Measurements from ENCODE around the gene STXBP5. TPM values are rescaled to one million over a fixed set of nuclear protein-coding genes. Genes with fewer than 3 reads are reported as not detected.

The STXBP5 gene
- total RNA-seq (ENCODE audit: unreplicated experiment), result 26.9 TPM
- long read RNA-seq, result 0 reads

DNA sequence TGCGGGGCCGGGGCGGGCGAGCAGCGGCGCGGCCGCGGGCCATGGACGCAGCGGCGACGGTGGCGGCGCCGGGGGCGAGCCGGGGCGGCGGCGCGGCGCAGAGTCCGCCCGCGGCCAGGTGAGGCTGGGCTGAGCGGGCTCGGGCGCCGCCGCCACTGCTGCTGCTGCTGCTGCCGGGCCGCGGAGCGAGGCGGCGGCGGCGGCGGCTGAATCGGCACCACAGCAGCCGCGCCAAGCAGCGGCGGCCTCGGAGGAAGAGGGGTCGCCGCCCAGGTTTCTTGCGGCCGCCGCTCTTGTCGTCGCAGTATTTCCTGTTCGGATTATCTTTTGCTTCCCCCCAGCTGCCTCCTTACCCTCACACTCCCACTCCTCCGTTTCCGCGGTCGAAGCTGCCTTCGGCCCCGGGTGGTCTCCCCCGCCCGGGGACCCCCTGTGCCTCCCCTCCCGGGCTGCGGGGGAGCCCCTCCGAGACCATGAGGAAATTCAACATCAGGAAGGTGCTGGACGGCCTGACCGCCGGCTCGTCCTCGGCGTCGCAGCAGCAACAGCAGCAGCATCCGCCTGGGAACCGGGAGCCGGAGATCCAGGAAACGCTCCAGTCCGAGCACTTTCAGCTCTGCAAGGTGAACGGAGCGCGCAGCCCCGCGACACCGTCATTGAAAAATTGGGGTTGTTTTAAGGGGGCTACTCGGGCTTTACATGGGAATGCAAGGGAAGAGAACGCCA is at the start of gene STXBP5:
STXBP5 (plus strand) TSS at position 358 of the 726 bp plus-strand sequence; CDS start at position 474, 116 bp downstream.
- H3K27ac Mint-ChIP-seq (ENCODE audit: unreplicated experiment), result peak within 1 kb of the TSS; percentile 97
- peak; percentile 64 for DNase-seq (ENCODE audit: low spot score)
- H3K4me3 Mint-ChIP-seq (ENCODE audit: unreplicated experiment), result peak within 1 kb of the TSS; percentile 98
- H3K36me3 Mint-ChIP-seq (ENCODE audit: low read depth, unreplicated experiment), result peaks cover 9% of the 10 kb centered on the region
- H3K9me3 Mint-ChIP-seq (ENCODE audit: unreplicated experiment), result no peaks in the 10 kb centered on the region
- peaks cover 25% of the 10 kb centered on the region for H3K4me1 Mint-ChIP-seq (ENCODE audit: unreplicated experiment)
- peaks cover 16% of the 10 kb centered on the region for H3K27me3 Mint-ChIP-seq (ENCODE audit: unreplicated experiment)
- TF ChIP-seq, protein P1, sequence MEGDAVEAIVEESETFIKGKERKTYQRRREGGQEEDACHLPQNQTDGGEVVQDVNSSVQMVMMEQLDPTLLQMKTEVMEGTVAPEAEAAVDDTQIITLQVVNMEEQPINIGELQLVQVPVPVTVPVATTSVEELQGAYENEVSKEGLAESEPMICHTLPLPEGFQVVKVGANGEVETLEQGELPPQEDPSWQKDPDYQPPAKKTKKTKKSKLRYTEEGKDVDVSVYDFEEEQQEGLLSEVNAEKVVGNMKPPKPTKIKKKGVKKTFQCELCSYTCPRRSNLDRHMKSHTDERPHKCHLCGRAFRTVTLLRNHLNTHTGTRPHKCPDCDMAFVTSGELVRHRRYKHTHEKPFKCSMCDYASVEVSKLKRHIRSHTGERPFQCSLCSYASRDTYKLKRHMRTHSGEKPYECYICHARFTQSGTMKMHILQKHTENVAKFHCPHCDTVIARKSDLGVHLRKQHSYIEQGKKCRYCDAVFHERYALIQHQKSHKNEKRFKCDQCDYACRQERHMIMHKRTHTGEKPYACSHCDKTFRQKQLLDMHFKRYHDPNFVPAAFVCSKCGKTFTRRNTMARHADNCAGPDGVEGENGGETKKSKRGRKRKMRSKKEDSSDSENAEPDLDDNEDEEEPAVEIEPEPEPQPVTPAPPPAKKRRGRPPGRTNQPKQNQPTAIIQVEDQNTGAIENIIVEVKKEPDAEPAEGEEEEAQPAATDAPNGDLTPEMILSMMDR (IDR thresholded peaks at IDR 0.05; ENCODE audit: unreplicated experiment), result no peak

DNA sequence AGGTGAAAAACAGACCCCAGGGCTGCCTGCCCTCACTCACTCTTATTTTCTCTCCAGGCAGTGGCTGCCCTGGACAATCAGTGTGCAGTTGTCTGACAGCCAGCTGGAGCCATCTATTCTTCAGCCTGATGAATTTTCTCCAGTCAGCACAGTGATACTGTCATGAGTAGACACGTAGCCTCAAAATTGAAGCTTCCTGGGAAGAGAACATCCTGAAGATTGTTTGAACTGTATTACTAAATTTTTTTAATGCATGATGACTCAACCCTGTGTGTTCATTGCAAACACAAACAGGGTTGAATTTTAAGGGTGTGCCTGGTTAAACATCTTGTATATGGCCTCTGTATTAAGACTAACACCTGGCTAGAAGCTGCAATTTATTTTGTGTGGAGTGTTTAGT is 49.8 kb upstream of the STXBP5 start:
- Mint-ChIP-seq H3K9me3 (ENCODE audit: unreplicated experiment) (no peaks in the 10 kb centered on the region), H3K36me3 (ENCODE audit: low read depth, unreplicated experiment) (no peaks in the 10 kb centered on the region), H3K4me1 (ENCODE audit: unreplicated experiment) (peaks cover 20% of the 10 kb centered on the region), H3K27ac (ENCODE audit: unreplicated experiment) (no peak overlapping the region), H3K4me3 (ENCODE audit: unreplicated experiment) (no peak overlapping the region), H3K27me3 (ENCODE audit: unreplicated experiment) (no peaks in the 10 kb centered on the region)
- no peak for DNase-seq (ENCODE audit: low spot score)
- TF ChIP-seq, protein P1 (IDR thresholded peaks at IDR 0.05; ENCODE audit: unreplicated experiment), result no peak

DNA sequence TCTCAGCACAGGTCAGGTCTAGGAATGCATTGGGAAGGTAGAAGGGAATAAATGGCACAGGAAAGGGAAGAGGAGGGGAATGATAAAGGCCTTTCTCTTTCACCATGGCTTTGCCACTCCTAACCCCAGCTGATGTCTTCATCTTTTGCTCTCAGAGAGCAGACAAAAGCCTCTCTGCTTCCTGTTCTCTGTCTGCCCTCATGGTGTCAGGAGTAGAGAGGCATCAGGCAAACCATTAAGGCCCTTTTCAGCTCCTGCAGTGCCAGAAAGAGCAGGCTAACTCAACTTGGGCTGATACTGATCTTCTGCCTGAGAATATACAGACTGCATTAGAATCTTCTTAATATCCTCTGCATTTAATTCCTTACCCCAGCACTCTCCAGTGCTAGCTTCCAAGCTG is 48.0 kb upstream of the STXBP5 start:
- H3K4me3 Mint-ChIP-seq (ENCODE audit: unreplicated experiment), result no peak overlapping the region
- TF ChIP-seq, protein P1 (IDR thresholded peaks at IDR 0.05; ENCODE audit: unreplicated experiment), result no peak

DNA sequence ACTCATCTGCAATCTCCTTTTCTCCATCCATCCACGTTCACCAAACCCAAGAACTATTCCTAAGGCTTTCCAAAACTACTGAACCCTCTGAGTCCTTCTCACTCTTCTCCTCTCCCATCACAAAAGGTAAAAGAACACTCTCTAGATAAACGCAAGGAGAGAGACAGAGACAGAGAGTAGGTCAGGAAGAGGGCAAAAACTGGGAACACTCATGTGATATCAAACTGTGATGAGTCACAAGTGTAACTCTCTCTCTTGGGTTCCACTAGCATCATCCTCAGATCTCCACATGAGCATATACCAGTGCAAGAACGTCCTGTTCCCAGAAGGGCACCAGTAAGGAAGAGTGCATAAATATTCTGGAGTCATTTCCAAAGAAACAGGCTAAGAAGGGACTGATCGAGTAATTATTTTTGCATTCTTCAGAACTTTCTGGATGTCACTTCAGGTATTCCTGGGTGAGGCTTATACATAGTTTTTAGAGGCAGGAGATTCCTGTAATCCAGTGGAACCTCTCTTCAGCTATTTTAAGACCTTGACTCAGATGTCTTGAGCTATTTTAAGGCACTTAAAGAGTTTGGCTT is 47.3 kb upstream of the STXBP5 start:
- H3K27ac Mint-ChIP-seq (ENCODE audit: unreplicated experiment), result no peak overlapping the region
- no peak for DNase-seq (ENCODE audit: low spot score)

More for the DNA sequence above, 48.0 kb upstream of the STXBP5 start:
- no peak for DNase-seq (ENCODE audit: low spot score)
- H3K27ac Mint-ChIP-seq (ENCODE audit: unreplicated experiment), result no peak overlapping the region
- H3K9me3 Mint-ChIP-seq (ENCODE audit: unreplicated experiment), result no peaks in the 10 kb centered on the region
- no peaks in the 10 kb centered on the region for H3K27me3 Mint-ChIP-seq (ENCODE audit: unreplicated experiment)
- no peaks in the 10 kb centered on the region for H3K36me3 Mint-ChIP-seq (ENCODE audit: low read depth, unreplicated experiment)
- peaks cover 27% of the 10 kb centered on the region for H3K4me1 Mint-ChIP-seq (ENCODE audit: unreplicated experiment)

More for the DNA sequence above, 47.3 kb upstream of the STXBP5 start:
- Mint-ChIP-seq H3K36me3 (ENCODE audit: low read depth, unreplicated experiment) (no peaks in the 10 kb centered on the region), H3K4me3 (ENCODE audit: unreplicated experiment) (no peak overlapping the region), H3K27me3 (ENCODE audit: unreplicated experiment) (no peaks in the 10 kb centered on the region), H3K4me1 (ENCODE audit: unreplicated experiment) (peaks cover 28% of the 10 kb centered on the region), H3K9me3 (ENCODE audit: unreplicated experiment) (no peaks in the 10 kb centered on the region)
- TF ChIP-seq, protein P1 (IDR thresholded peaks at IDR 0.05; ENCODE audit: unreplicated experiment), result no peak
